Naive B cell (primary cell): ENCODE measurements around the gene FAXC. TPM values are rescaled to one million over a fixed set of nuclear protein-coding genes. Genes with fewer than 3 reads are reported as not detected.

ENCODE experiments used
- ATAC-seq, 2 donors: fragments of 150-1000 bp; cut with Tn5 transposase; 2 replicates each; pipeline ENCODE4 v1.10.0; 2021; ENCODE audit warnings: low read depth in 2 of 2, mild to moderate bottlenecking in 2 of 2, moderate library complexity in 2 of 2
- DNase-seq: peaks from one replicate; pipeline ENCODE4 v3.0.0; 2022
- H3K27ac Mint-ChIP-seq, 6 donors: one replicate each; pipeline ENCODE4 v1.8.0; 2020 to 2022; ENCODE audit warnings: mild to moderate bottlenecking in 6 of 6, mixed read lengths in 6 of 6, moderate library complexity in 5 of 6, inconsistent platforms in 2 of 6
- H3K27me3 Mint-ChIP-seq, 3 donors: one replicate each; pipeline ENCODE4 v1.8.0; 2021 to 2022; ENCODE audit warnings: mixed read lengths in 3 of 3, mild to moderate bottlenecking in 1 of 3
- H3K36me3 Mint-ChIP-seq, 2 donors: one replicate each; pipeline ENCODE4 v1.8.0; 2020 to 2022; ENCODE audit warnings: mixed read lengths in 2 of 2, inconsistent platforms in 1 of 2, mild to moderate bottlenecking in 1 of 2
- H3K4me1 Mint-ChIP-seq, 3 donors: one replicate each; pipeline ENCODE4 v1.8.0; 2020 to 2022; ENCODE audit warnings: mixed read lengths in 3 of 3, inconsistent platforms in 1 of 3, mild to moderate bottlenecking in 1 of 3, moderate library complexity in 1 of 3
- H3K4me3 Mint-ChIP-seq, 8 donors: one replicate each; pipeline ENCODE4 v1.8.0; 2020 to 2022; ENCODE audit warnings: mild to moderate bottlenecking in 8 of 8, mixed read lengths in 8 of 8, moderate library complexity in 8 of 8, inconsistent platforms in 2 of 8
- H3K9me3 Mint-ChIP-seq, 7 donors: one replicate each; pipeline ENCODE4 v1.8.0; 2020 to 2022; ENCODE audit warnings: mixed read lengths in 7 of 7, mild to moderate bottlenecking in 5 of 7, inconsistent platforms in 2 of 7, moderate library complexity in 1 of 7
- polyA plus RNA-seq, 6 donors: library from polyadenylated mRNA; unstranded; fragments of 300-500 nt; fragmentation: Illumina TruSeq; gene quantifications; one replicate each; pipeline ENCODE4 v1.2.3, GENCODE V29; 2021; ENCODE audit warnings: low read depth in 6 of 6

FAXC gene
- not detected for polyA plus RNA-seq

GRCh38 chr6:99349171-99350141 lies at the start of gene FAXC:
FAXC (minus strand) TSS chr6:99349674; CDS start chr6:99349372, 302 bp downstream.
- H3K36me3 Mint-ChIP-seq, result no peaks in the 10 kb centered on the region
- H3K27ac Mint-ChIP-seq, result no peak within 1 kb of the TSS
- no peaks in the 10 kb centered on the region for H3K9me3 Mint-ChIP-seq
- DNase-seq, result no peak
- H3K4me1 Mint-ChIP-seq, result peaks cover 0 to 6% (median 0%) of the 10 kb centered on the region in 3 donors
- no peak for ATAC-seq
- peaks cover 57 to 77% (median 62%) of the 10 kb centered on the region in 3 donors for H3K27me3 Mint-ChIP-seq
- peak within 1 kb of the TSS in 4 of 8 donors; percentile 23 to 60 (median 50) for H3K4me3 Mint-ChIP-seq

- DNase-seq, result no peak
- peaks cover 0 to 14% (median 3%) of the 10 kb centered on the region in 3 donors for H3K4me1 Mint-ChIP-seq
- H3K27me3 Mint-ChIP-seq, result no peaks in the 10 kb centered on the region
- peak overlapping the region in 1 of 8 donors; percentile 66 for H3K4me3 Mint-ChIP-seq
- H3K36me3 Mint-ChIP-seq, result peaks cover 12 to 17% of the 10 kb centered on the region in 2 donors
- ATAC-seq, result no peak
- H3K27ac Mint-ChIP-seq, result peak overlapping the region in 1 of 6 donors; percentile 81
- no peaks in the 10 kb centered on the region for H3K9me3 Mint-ChIP-seq
Measured at GRCh38 chr6:99397287-99397686, 47.8 kb upstream of the FAXC start.

GRCh38 chr6:99393698-99394531 lies 44.4 kb upstream of the FAXC start, which contains the start of gene COQ3:
COQ3 (minus strand) TSS chr6:99394195; CDS start chr6:99394179, 16 bp downstream.
- Mint-ChIP-seq H3K36me3 (no peaks in the 10 kb centered on the region), H3K27ac (peak within 1 kb of the TSS; percentile 42 to 92 (median 70)), H3K4me1 (peaks cover 0 to 14% (median 3%) of the 10 kb centered on the region in 3 donors), H3K4me3 (peak within 1 kb of the TSS; percentile 88 to 99 (median 96)), H3K9me3 (no peaks in the 10 kb centered on the region), H3K27me3 (no peaks in the 10 kb centered on the region)
- peak; percentile 77 to 81 for ATAC-seq
- peak; percentile 68 for DNase-seq

DNA sequence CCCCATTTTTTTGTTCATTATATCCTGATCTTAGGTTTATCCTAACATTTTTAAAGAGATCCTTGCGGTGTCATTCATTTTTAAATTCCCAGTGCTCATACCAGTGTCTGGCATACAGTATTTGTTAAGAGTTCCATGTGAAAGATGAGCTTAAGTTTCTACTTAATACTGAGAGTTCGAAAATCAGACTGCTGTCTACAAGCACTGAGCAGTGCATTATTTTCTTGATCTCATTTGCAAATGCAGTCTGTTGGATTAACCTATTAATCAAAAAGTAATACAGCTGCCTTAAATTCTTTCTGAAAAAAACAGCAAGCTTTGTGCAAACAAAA lies 43.9 kb upstream of the FAXC start:
- Mint-ChIP-seq H3K36me3 (no peaks in the 10 kb centered on the region), H3K27ac (peak overlapping the region in 4 of 6 donors; percentile 42 to 85 (median 64)), H3K4me1 (peaks cover 0 to 14% (median 3%) of the 10 kb centered on the region in 3 donors), H3K27me3 (no peaks in the 10 kb centered on the region), H3K4me3 (peak overlapping the region; percentile 88 to 99 (median 96)), H3K9me3 (no peaks in the 10 kb centered on the region)
- no peak for DNase-seq
- ATAC-seq, result peak in 1 of 2 donors; percentile 21

DNA sequence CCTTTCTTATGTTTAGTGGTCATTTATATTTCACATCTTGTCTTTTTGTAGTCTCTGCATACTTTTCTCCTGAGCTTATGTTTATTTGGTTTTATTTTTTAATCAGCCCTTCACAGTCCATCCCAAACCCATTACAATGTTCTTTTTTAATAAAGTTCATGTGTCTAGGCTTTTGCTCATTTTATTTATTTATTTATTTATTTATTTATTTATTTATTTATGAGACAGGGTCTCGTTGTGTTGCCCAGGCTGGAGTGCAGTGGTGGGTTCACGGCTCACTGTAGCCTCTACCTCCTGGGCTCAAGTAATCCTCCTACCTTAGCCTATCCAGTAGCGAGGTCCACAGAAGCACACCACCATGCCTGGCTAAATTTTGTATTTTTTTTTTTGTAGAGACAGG lies 41.4 kb upstream of the FAXC start:
- Mint-ChIP-seq H3K9me3 (no peaks in the 10 kb centered on the region), H3K36me3 (no peaks in the 10 kb centered on the region), H3K4me3 (no peak overlapping the region), H3K27ac (no peak overlapping the region), H3K27me3 (no peaks in the 10 kb centered on the region), H3K4me1 (peaks cover 0 to 14% (median 3%) of the 10 kb centered on the region in 3 donors)
- ATAC-seq, result no peak
- DNase-seq, result no peak

DNA sequence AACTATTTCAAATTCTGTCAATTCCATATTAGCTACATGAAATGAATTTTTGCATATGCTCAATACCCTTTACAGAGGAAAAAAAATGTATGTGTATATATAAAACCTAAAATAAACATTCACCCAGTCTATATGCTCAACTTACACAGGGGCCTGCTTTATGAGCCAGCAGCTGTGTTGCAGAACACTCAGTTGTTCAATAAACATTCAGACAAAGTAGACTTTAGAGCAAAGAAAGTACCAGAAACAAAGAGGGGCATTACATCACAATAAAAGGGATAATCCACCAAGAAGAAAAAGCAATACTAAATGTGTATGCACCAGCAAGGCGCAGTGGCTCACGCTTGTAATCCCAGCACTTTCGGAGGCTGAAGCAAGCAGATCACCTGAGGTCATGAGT lies 35.0 kb upstream of the FAXC start:
- Mint-ChIP-seq H3K4me1 (no peaks in the 10 kb centered on the region), H3K36me3 (peaks cover 0 to 11% of the 10 kb centered on the region in 2 donors), H3K27ac (no peak overlapping the region), H3K9me3 (no peaks in the 10 kb centered on the region), H3K4me3 (no peak overlapping the region), H3K27me3 (no peaks in the 10 kb centered on the region)
- ATAC-seq, result no peak
- DNase-seq, result no peak

- Mint-ChIP-seq H3K4me3 (no peak overlapping the region), H3K4me1 (no peaks in the 10 kb centered on the region), H3K27ac (no peak overlapping the region), H3K27me3 (no peaks in the 10 kb centered on the region), H3K9me3 (no peaks in the 10 kb centered on the region), H3K36me3 (peaks cover 0 to 19% of the 10 kb centered on the region in 2 donors)
- DNase-seq, result no peak
- ATAC-seq, result no peak
Measured at GRCh38 chr6:99378636-99379035, 29.2 kb upstream of the FAXC start.

GRCh38 chr6:99369533-99369932 lies 20.1 kb upstream of the FAXC start:
- Mint-ChIP-seq H3K9me3 (no peaks in the 10 kb centered on the region), H3K36me3 (no peaks in the 10 kb centered on the region), H3K27me3 (no peaks in the 10 kb centered on the region), H3K27ac (no peak overlapping the region), H3K4me3 (no peak overlapping the region), H3K4me1 (no peaks in the 10 kb centered on the region)
- DNase-seq (no peak), ATAC-seq (no peak)

GRCh38 chr6:99366852-99367251 lies 17.4 kb upstream of the FAXC start:
- Mint-ChIP-seq H3K36me3 (no peaks in the 10 kb centered on the region), H3K9me3 (no peaks in the 10 kb centered on the region), H3K27ac (no peak overlapping the region), H3K4me3 (no peak overlapping the region), H3K27me3 (peaks cover under 1 to 12% (median 1%) of the 10 kb centered on the region in 3 donors), H3K4me1 (no peaks in the 10 kb centered on the region)
- DNase-seq, result no peak
- ATAC-seq, result no peak

- Mint-ChIP-seq H3K27ac (no peak overlapping the region), H3K9me3 (no peaks in the 10 kb centered on the region), H3K36me3 (no peaks in the 10 kb centered on the region), H3K27me3 (peaks cover 11 to 32% (median 23%) of the 10 kb centered on the region in 3 donors), H3K4me3 (no peak overlapping the region), H3K4me1 (no peaks in the 10 kb centered on the region)
- ATAC-seq (no peak), DNase-seq (no peak)
Measured at GRCh38 chr6:99364026-99364425, 14.6 kb upstream of the FAXC start.

GRCh38 chr6:99362678-99363268 lies 13.3 kb upstream of the FAXC start:
- Mint-ChIP-seq H3K4me1 (no peaks in the 10 kb centered on the region), H3K36me3 (no peaks in the 10 kb centered on the region), H3K4me3 (no peak overlapping the region), H3K9me3 (no peaks in the 10 kb centered on the region), H3K27me3 (peaks cover 14 to 35% (median 26%) of the 10 kb centered on the region in 3 donors), H3K27ac (no peak overlapping the region)
- no peak for ATAC-seq
- DNase-seq, result no peak

- Mint-ChIP-seq H3K36me3 (no peaks in the 10 kb centered on the region), H3K4me3 (no peak overlapping the region), H3K9me3 (no peaks in the 10 kb centered on the region), H3K27me3 (peaks cover 38 to 61% (median 53%) of the 10 kb centered on the region in 3 donors), H3K27ac (no peak overlapping the region), H3K4me1 (no peaks in the 10 kb centered on the region)
- ATAC-seq (no peak), DNase-seq (no peak)
Measured at GRCh38 chr6:99359800-99360199, 10.3 kb upstream of the FAXC start.

DNA sequence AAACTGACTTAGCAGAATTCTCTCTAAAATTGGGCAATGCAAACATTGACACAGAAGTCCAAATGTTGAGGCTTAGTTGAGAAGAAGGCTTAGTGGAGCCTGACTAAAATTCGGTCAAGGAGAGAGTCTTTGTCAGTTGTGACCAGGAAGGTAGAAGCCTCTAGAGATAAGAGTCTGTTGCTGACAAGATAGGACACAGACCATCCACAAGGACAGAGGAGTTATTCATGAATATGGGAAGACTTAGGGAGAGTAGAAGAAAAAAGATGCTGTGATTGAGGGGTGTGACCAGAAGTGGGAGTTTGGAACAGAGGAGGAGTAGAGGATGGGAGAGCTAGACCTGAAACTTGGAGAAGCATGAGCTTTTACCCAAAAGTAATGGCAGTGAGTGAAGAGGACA lies 7.2 kb upstream of the FAXC start:
- H3K9me3 Mint-ChIP-seq, result no peaks in the 10 kb centered on the region
- no peak for ATAC-seq
- DNase-seq, result no peak
- H3K27ac Mint-ChIP-seq, result no peak overlapping the region
- H3K4me1 Mint-ChIP-seq, result no peaks in the 10 kb centered on the region
- no peaks in the 10 kb centered on the region for H3K36me3 Mint-ChIP-seq
- H3K4me3 Mint-ChIP-seq, result no peak overlapping the region
- H3K27me3 Mint-ChIP-seq, result peaks cover 57 to 76% (median 66%) of the 10 kb centered on the region in 3 donors
